NT2/D1 (cell line): ENCODE results near the gene BSPRY.

Source experiments
- DNase-seq: peaks from one replicate; pipeline ENCODE4 v3.0.0-alpha.2; 2011; ENCODE audit warnings: low read depth, low spot score
- H3K27me3 ChIP-seq: 2 replicates; pipeline ENCODE4 v1.6.0; 2011; ENCODE audit warnings: mild to moderate bottlenecking; ENCODE audit not compliant: insufficient read length, insufficient read depth
- H3K36me3 ChIP-seq: 2 replicates; pipeline ENCODE4 v1.6.1; 2011; ENCODE audit warnings: mild to moderate bottlenecking, low read length, mixed read lengths; ENCODE audit not compliant: insufficient read depth, insufficient read length
- H3K4me1 ChIP-seq: 2 replicates; pipeline ENCODE4 v1.5.1; 2011; ENCODE audit not compliant: insufficient read depth, insufficient read length
- H3K4me3 ChIP-seq: 2 replicates; pipeline ENCODE4 v1.5.1; 2011; ENCODE audit warnings: low read depth; ENCODE audit not compliant: insufficient read length
- H3K9ac ChIP-seq: 2 replicates; pipeline ENCODE4 v1.6.0; 2011; ENCODE audit warnings: low read depth; ENCODE audit not compliant: insufficient read length
- H3K9me3 ChIP-seq: 2 replicates; pipeline ENCODE4 v1.5.1; 2011; ENCODE audit warnings: mild to moderate bottlenecking, low read length; ENCODE audit not compliant: insufficient read depth
- SUZ12 ChIP-seq: IDR thresholded peaks from 2 replicates; pipeline ENCODE4 v1.6.1; 2011; ENCODE audit not compliant: insufficient read length, insufficient read depth; ENCODE audit errors: extremely low read depth
- YY1 ChIP-seq: IDR thresholded peaks from 2 replicates; pipeline ENCODE4 v1.6.1; 2011; ENCODE audit not compliant: insufficient read length, insufficient read depth
- ZNF274 ChIP-seq: IDR thresholded peaks from 2 replicates; pipeline ENCODE4 v1.6.1; 2011; ENCODE audit warnings: mild to moderate bottlenecking, low read depth, low read length

BSPRY gene

DNA sequence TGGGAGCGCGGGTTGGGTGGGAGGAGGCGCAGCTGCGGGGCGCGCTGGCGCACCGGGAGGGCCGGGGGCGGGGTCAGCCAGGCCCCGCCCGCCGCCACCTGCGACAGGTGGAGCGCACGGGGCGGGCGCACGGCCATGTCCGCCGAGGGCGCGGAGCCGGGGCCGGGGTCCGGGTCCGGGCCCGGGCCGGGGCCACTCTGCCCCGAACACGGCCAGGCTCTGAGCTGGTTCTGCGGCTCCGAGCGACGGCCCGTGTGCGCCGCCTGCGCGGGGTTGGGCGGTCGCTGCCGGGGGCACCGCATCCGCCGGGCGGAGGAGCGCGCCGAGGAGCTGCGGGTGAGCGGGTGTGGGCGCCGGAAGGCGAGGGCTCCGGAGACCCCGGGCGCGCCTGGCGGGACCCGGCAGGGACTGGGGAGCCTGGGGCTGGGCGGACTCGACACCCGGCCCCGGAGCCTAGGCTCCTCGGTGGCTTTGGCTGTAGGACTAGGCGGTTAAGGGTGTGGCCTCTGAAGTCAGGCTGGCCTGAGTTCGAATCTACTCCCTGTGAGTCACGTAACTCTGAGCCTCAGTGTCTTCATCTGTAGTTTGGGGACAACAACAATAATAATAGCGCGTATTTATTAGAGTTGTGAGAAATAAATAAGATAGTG lies at the start of gene BSPRY:
Gene BSPRY, plus strand, starts transcription at position 97 of the 650 bp plus-strand sequence. Its CDS starts 39 bp downstream, at position 136.
- Histone ChIP-seq H3K4me1 (peaks cover 8% of the 10 kb centered on the region), H3K4me3 (peak within 1 kb of the TSS; percentile 60), H3K36me3 (no peaks in the 10 kb centered on the region), H3K9ac (peak within 1 kb of the TSS; percentile 51), H3K9me3 (no peaks in the 10 kb centered on the region), H3K27me3 (peaks cover 44% of the 10 kb centered on the region)
- DNase-seq: no peak
- TF ChIP-seq SUZ12: no peak

GRCh38 chr9:113299800-113300292 lies 49.5 kb upstream of the BSPRY start:
- no peak for DNase-seq
- no peak for TF ChIP-seq ZNF274
- no peak for TF ChIP-seq YY1
- no peak for TF ChIP-seq SUZ12
- Histone ChIP-seq H3K9me3 (no peaks in the 10 kb centered on the region), H3K4me1 (peaks cover 6% of the 10 kb centered on the region), H3K36me3 (no peaks in the 10 kb centered on the region), H3K27me3 (no peaks in the 10 kb centered on the region), H3K9ac (no peak overlapping the region), H3K4me3 (no peak overlapping the region)

DNA sequence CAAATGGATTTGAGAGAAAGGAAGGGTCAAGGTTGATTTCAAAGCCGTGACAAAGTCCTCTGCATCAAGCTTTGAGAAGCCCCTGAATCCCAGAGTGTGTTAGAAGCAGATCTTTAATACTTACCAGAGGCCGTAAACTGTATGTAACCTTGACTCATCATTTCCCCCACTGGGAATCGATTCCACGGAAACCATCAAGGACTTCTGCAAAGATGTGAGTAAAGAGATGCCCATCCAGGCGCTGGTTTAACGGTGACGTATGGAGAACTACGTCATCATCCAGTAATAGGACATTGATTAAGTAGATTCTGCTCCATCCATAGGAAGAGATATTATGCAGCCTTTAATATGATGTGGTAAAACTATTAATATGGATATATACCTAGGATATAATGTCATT lies 47.8 kb upstream of the BSPRY start:
- Histone ChIP-seq H3K9ac (no peak overlapping the region), H3K4me3 (no peak overlapping the region), H3K9me3 (no peaks in the 10 kb centered on the region), H3K4me1 (peaks cover 6% of the 10 kb centered on the region), H3K36me3 (no peaks in the 10 kb centered on the region), H3K27me3 (no peaks in the 10 kb centered on the region)
- no peak for DNase-seq
- no peak for TF ChIP-seq ZNF274
- TF ChIP-seq SUZ12: no peak
- TF ChIP-seq YY1: no peak

GRCh38 chr9:113302792-113303418 lies 46.4 kb upstream of the BSPRY start, which contains the start of gene RNF183:
TSS of gene RNF183 (minus strand) at chr9:113303376. CDS start at chr9:113298184, 5,192 bp downstream.
- no peak within 1 kb of the TSS for H3K4me3 ChIP-seq
- H3K36me3 ChIP-seq: no peaks in the 10 kb centered on the region
- no peak for DNase-seq
- no peak within 1 kb of the TSS for H3K9ac ChIP-seq
- H3K4me1 ChIP-seq: peaks cover 9% of the 10 kb centered on the region
- H3K27me3 ChIP-seq: no peaks in the 10 kb centered on the region
- H3K9me3 ChIP-seq: no peaks in the 10 kb centered on the region
- TF ChIP-seq ZNF274 (no peak), SUZ12 (no peak), YY1 (no peak)

DNA sequence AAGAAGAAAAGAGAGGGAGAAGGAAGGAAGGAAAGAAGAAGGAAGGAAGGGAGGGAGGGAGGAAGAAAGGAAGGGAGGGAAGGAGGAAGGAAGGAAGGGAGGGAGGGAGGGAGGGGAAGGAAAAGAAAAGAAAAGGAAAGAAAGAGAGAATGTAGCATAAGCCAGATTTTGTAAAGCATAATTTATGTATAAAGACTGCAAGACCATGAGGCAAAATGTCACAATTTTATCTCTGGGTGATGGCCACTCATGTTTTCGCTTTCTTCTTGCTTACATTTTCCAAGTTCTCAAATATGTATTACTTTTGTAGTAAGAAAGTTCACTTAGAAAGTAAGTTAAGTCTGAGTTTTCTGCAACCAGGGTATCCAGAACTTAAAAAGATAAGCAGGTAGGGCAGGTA lies 42.8 kb upstream of the BSPRY start:
- Histone ChIP-seq H3K9me3 (no peaks in the 10 kb centered on the region), H3K4me1 (peaks cover 9% of the 10 kb centered on the region), H3K9ac (no peak overlapping the region), H3K27me3 (no peaks in the 10 kb centered on the region), H3K4me3 (no peak overlapping the region), H3K36me3 (no peaks in the 10 kb centered on the region)
- DNase-seq: no peak
- TF ChIP-seq YY1 (no peak), SUZ12 (no peak), ZNF274 (no peak)

DNA sequence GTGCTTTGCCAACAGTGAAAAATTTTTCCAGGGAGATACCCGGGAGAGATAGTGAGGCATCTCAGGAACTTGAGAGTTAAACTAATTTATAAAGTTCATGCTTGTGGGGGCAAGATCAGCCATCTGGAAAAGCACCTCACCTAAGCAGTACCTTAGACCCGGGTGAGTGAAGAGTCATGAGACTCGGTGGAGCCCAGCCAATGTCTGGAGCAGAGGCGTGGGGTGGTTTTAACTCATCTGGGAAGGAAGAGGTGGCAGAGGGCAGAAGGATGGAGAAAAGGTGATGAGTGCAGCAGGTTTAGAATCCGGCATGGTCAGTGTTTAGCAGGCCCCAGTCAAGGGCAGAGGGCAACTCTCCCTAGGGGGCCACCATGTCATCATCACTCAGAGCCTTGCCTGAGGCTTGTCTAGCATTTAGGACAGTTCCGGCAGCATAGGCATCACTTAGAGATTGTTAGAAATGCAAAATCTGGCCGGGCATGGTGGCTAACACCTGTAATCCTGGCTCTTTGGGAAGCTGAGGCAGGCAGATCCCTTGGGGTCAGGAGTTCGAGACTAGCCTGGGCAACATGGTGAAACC lies 41.9 kb upstream of the BSPRY start:
- no peaks in the 10 kb centered on the region for H3K27me3 ChIP-seq

DNA sequence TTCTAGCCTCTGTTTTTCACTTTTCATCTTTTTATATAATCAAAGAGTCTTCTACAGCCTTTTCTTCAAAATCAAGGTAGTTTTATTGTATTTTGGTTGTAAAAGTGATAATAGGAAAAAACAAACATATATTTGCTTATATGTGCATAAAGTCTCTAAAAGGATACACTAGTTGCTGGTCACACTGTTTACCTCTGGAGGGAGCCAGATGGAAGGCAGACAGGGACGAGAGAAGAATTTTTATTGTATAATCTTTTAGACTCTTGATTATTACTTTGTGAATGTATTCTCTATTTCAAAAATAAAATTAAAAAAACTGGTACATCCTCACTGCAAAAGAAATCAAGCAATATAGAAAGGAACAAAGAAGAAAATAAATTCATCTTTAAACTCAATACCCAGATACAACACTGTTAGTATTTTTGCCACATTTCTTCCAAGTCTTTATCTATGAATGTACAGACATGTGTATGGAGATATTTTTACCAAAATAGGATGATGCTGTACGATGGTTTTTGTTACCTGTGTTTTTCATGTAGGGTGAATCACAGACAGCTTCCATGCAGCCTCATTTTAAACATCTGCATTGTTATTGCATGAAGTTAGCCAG lies 40.0 kb upstream of the BSPRY start:
- Histone ChIP-seq H3K27me3 (no peaks in the 10 kb centered on the region), H3K4me3 (no peak overlapping the region), H3K9ac (no peak overlapping the region), H3K4me1 (peaks cover 3% of the 10 kb centered on the region), H3K36me3 (no peaks in the 10 kb centered on the region), H3K9me3 (no peaks in the 10 kb centered on the region)
- TF ChIP-seq ZNF274 (no peak), SUZ12 (no peak), YY1 (no peak)
- no peak for DNase-seq

More for the DNA sequence above, 41.9 kb upstream of the BSPRY start:
- H3K9ac ChIP-seq: no peak overlapping the region
- H3K4me1 ChIP-seq: peaks cover 9% of the 10 kb centered on the region
- H3K9me3 ChIP-seq: no peaks in the 10 kb centered on the region
- TF ChIP-seq YY1 (no peak), ZNF274 (no peak), SUZ12 (no peak)
- DNase-seq: no peak
- no peak overlapping the region for H3K4me3 ChIP-seq
- no peaks in the 10 kb centered on the region for H3K36me3 ChIP-seq
